H1 (cell line): ENCODE data around the gene FPGS. TPM values are rescaled to one million over a fixed set of nuclear protein-coding genes. Genes with fewer than 3 reads are reported as not detected.
A peak's percentile ranks its signal among the peaks of the same experiment; 100 is the strongest.

Source experiments
- CTCF ChIA-PET: fragments of 300-600 bp; sonication (Branson Sonifier 250); formaldehyde crosslinking; loops from one replicate; lab custom pipeline; 2021; ENCODE audit not compliant: partially characterized antibody; lab: Charles Lee
- POLR2A ChIA-PET: fragments of 300-600 bp; sonication (Branson Sonifier 250); formaldehyde crosslinking; loops from one replicate; lab custom pipeline; 2021; ENCODE audit warnings: inconsistent platforms; ENCODE audit not compliant: partially characterized antibody; lab: Charles Lee
- DNase-seq, 2 experiments: peaks; one replicate each; pipeline versions ENCODE4 v3.0.0 to v3.0.0-alpha.2; 2010 to 2022; ENCODE audit warnings: low spot score in 2 of 2, low read depth in 1 of 2, mixed read lengths in 1 of 2
- FAIRE-seq: peaks from 2 replicates; lab custom pipeline; 2011; peaks lifted over from hg19 to GRCh38; lab: Jason Lieb, UNC
- H2AFZ ChIP-seq: 2 replicates; pipeline ENCODE4 v1.8.1; 2012; ENCODE audit warnings: low read length, inconsistent platforms
- H2AK5ac ChIP-seq: 2 replicates; pipeline ENCODE4 v1.6.1; 2013; ENCODE audit warnings: low read depth, low read length
- H2BK120ac ChIP-seq: replicated peaks from 2 replicates; pipeline ENCODE3; 2013; ENCODE audit warnings: low read depth, low read length, inconsistent platforms
- H2BK12ac ChIP-seq: 2 replicates; pipeline ENCODE4 v1.6.1; 2013; ENCODE audit warnings: low read depth, low read length
- H2BK15ac ChIP-seq: 2 replicates; pipeline ENCODE4 v1.6.1; 2013; ENCODE audit warnings: low read length
- H2BK20ac ChIP-seq: 2 replicates; pipeline ENCODE4 v1.6.1; 2013; ENCODE audit warnings: low read length
- H2BK5ac ChIP-seq: 2 replicates; pipeline ENCODE4 v1.6.1; 2013; ENCODE audit warnings: low read depth, low read length
- H3K14ac ChIP-seq: 2 replicates; pipeline ENCODE4 v1.6.1; 2013; ENCODE audit warnings: inconsistent platforms; ENCODE audit not compliant: insufficient read length
- H3K18ac ChIP-seq: 2 replicates; pipeline ENCODE4 v1.6.1; 2013; ENCODE audit warnings: low read length; ENCODE audit errors: extremely low read depth
- H3K23ac ChIP-seq: 2 replicates; pipeline ENCODE4 v1.6.1; 2013; ENCODE audit warnings: inconsistent platforms; ENCODE audit not compliant: insufficient read length
- H3K23me2 ChIP-seq: 2 replicates; pipeline ENCODE4 v1.6.1; 2013; ENCODE audit warnings: low read depth, low read length
- H3K27ac ChIP-seq: 2 replicates; pipeline ENCODE4 v1.6.1; 2011; ENCODE audit warnings: low read depth, low read length, inconsistent platforms
- H3K27me3 ChIP-seq, 4 experiments: replicated peaks in 1 of 4; 1 replicate in 1 of 4; 2 replicates in 3 of 4; pipeline versions ENCODE4 v1.6.1 to v1.8.1; 2011 to 2013; ENCODE audit warnings: low read length in 3 of 4, mild to moderate bottlenecking in 3 of 4, inconsistent platforms in 2 of 4, mixed read lengths in 2 of 4, moderate library complexity in 1 of 4; ENCODE audit not compliant: control insufficient read depth in 3 of 4, insufficient read depth in 3 of 4; ENCODE audit errors: extremely low read depth in 1 of 4
- H3K36me3 ChIP-seq, 4 experiments: 2 replicates each; pipeline versions ENCODE4 v1.6.1 to v1.8.1; 2011 to 2013; ENCODE audit warnings: mild to moderate bottlenecking in 4 of 4, low read length in 3 of 4, moderate library complexity in 2 of 4, control low read depth in 1 of 4, inconsistent platforms in 1 of 4; ENCODE audit not compliant: insufficient read depth in 4 of 4, control insufficient read depth in 2 of 4
- H3K4ac ChIP-seq: replicated peaks from 2 replicates; pipeline ENCODE3; 2013; ENCODE audit warnings: low read length, low read depth, mixed read lengths, inconsistent platforms; ENCODE audit not compliant: insufficient read length
- H3K4me1 ChIP-seq, 4 experiments: replicated peaks in 1 of 4; 1 replicate in 1 of 4; 2 replicates in 3 of 4; pipeline versions ENCODE4 v1.6.1 to v1.8.1; 2011 to 2013; ENCODE audit warnings: low read length in 3 of 4, inconsistent platforms in 2 of 4, mixed read lengths in 1 of 4; ENCODE audit not compliant: insufficient read depth in 4 of 4, control insufficient read depth in 3 of 4
- H3K4me2 ChIP-seq, 2 experiments: 2 replicates each; pipeline versions ENCODE4 v1.6.1 to v1.8.1; 2011 to 2013; ENCODE audit warnings: low read depth in 2 of 2, low read length in 2 of 2, control low read depth in 1 of 2, inconsistent platforms in 1 of 2, mild to moderate bottlenecking in 1 of 2; ENCODE audit not compliant: insufficient read depth in 1 of 2
- H3K4me3 ChIP-seq, 4 experiments: fragments of 200-600, 300-600 bp in 1 of 4; sonication (generic), shearing (Covaris generic), sonication (Bioruptor Twin) in 1 of 4; 2 replicates each; pipeline versions ENCODE4 v1.5.1 to v1.8.1; 2011 to 2016; ENCODE audit warnings: low read length in 4 of 4, low read depth in 3 of 4, control low read depth in 2 of 4, inconsistent platforms in 2 of 4, mild to moderate bottlenecking in 2 of 4, mixed read lengths in 1 of 4, moderate library complexity in 1 of 4; ENCODE audit not compliant: insufficient read depth in 2 of 4; ENCODE audit errors: extremely low read depth in 1 of 4
- H3K56ac ChIP-seq: replicated peaks from 2 replicates; pipeline ENCODE3; 2013; ENCODE audit warnings: low read depth, mild to moderate bottlenecking, mixed read lengths, low read length, inconsistent platforms; ENCODE audit not compliant: insufficient read length
- H3K79me1 ChIP-seq: 2 replicates; pipeline ENCODE4 v1.6.1; 2013; ENCODE audit warnings: low read depth, low read length, control low read depth
- H3K79me2 ChIP-seq, 2 experiments: 2 replicates each; pipeline versions ENCODE4 v1.6.1 to v1.8.1; 2012 to 2013; ENCODE audit warnings: low read length in 2 of 2, mild to moderate bottlenecking in 2 of 2, inconsistent platforms in 1 of 2; ENCODE audit not compliant: insufficient read depth in 2 of 2, control insufficient read depth in 1 of 2
- H3K9ac ChIP-seq, 4 experiments: replicated peaks in 1 of 4; 1 replicate in 1 of 4; 2 replicates in 3 of 4; pipeline versions ENCODE4 v1.6.1 to v1.8.1; 2011 to 2013; ENCODE audit warnings: low read depth in 3 of 4, low read length in 3 of 4, control low read depth in 2 of 4, mild to moderate bottlenecking in 2 of 4, moderate library complexity in 2 of 4, inconsistent platforms in 1 of 4; ENCODE audit errors: extremely low read depth in 1 of 4
- H3K9me3 ChIP-seq, 2 experiments: 2 replicates each; pipeline versions ENCODE4 v1.6.1 to v1.8.1; 2012 to 2013; ENCODE audit warnings: mild to moderate bottlenecking in 2 of 2, moderate library complexity in 2 of 2, control low read depth in 1 of 2, inconsistent platforms in 1 of 2, low read depth in 1 of 2, low read length in 1 of 2, mixed read lengths in 1 of 2; ENCODE audit not compliant: insufficient read depth in 2 of 2
- H4K20me1 ChIP-seq, 2 experiments: replicated peaks in 1 of 2; 2 replicates each; pipeline versions ENCODE3 to v1.8.1; 2011 to 2013; ENCODE audit warnings: inconsistent platforms in 2 of 2, low read length in 2 of 2, mild to moderate bottlenecking in 1 of 2; ENCODE audit not compliant: insufficient read depth in 2 of 2, control insufficient read depth in 1 of 2
- H4K5ac ChIP-seq: 2 replicates; pipeline ENCODE4 v1.6.1; 2013; ENCODE audit warnings: low read length, low read depth, mixed read lengths, inconsistent platforms; ENCODE audit not compliant: insufficient read length
- H4K8ac ChIP-seq: 2 replicates; pipeline ENCODE4 v1.8.0; 2013; ENCODE audit warnings: mild to moderate bottlenecking, moderate library complexity, low read length, inconsistent platforms; ENCODE audit not compliant: insufficient read depth; ENCODE audit errors: extremely low read depth
- H4K91ac ChIP-seq: replicated peaks from 2 replicates; pipeline ENCODE3; 2013; ENCODE audit warnings: low read length, mixed read lengths, inconsistent platforms; ENCODE audit not compliant: insufficient read length
- BRCA1 ChIP-seq: IDR thresholded peaks from 2 replicates; pipeline ENCODE4 v1.6.1; 2012; ENCODE audit warnings: low read depth, low read length, improper control_type of control experiment
- POLR2AphosphoS5 ChIP-seq: IDR thresholded peaks from 2 replicates; pipeline ENCODE4 v1.6.1; 2011; ENCODE audit warnings: low read depth, low read length
- WGBS, 2 experiments: shearing (Covaris generic) in 1 of 2; methylation state at CpG; one replicate each; pipeline versions ENCODE4 v1.1.6 to v1.1.7; 2013 to 2015; ENCODE audit warnings: low lambda C conversion rate in 2 of 2, mixed read lengths in 2 of 2, inconsistent platforms in 1 of 2, low coverage in 1 of 2, missing lambda C conversion rate in 1 of 2; ENCODE audit not compliant: insufficient replicate concordance in 2 of 2, insufficient coverage in 1 of 2, insufficient read length in 1 of 2; ENCODE audit errors: extremely low coverage in 1 of 2, missing lambda C conversion rate in 1 of 2; 5-methylcytosine and 5-hydroxymethylcytosine counted together
- polyA plus RNA-seq, 7 experiments: library from polyadenylated mRNA; depleted of rRNA in 3 of 7; stranded (reverse) in 5 of 7; unstranded in 2 of 7; fragments of >200 nt in 5 of 7; fragments of 200-250 nt in 2 of 7; gene quantifications; 1 replicate in 5 of 7; 2 replicates in 1 of 7; 4 replicates in 1 of 7; pipeline versions ENCODE4 v1.2.1 to v1.2.3, GENCODE V29; 2011 to 2013; ENCODE audit warnings: missing spikeins in 2 of 7, mixed read lengths in 2 of 7
- total RNA-seq: library from RNA; stranded (reverse); fragmentation: NEBNext Ultra II Directional; extraction: Animal tissue kit (Norgen Biotek cat#: 25700); gene quantifications from 2 replicates; pipeline ENCODE4 v1.2.1, GENCODE V29; 2021

Gene FPGS
- total and polyA plus RNA-seq, 2 of the 8 experiments (the other 6 are each of a cell fraction or from before 2014, with no cell fraction given), result 62.4 to 83.0 TPM

- H3K9me3 ChIP-seq, result no peaks in the 10 kb centered on the region
- no peak overlapping the region for H2AK5ac ChIP-seq
- H3K4me2 ChIP-seq, result no peak overlapping the region
- no peaks in the 10 kb centered on the region for H3K23me2 ChIP-seq
- ChIA-PET POLR2A (interaction anchor here (0.7 to 10.2 kb wide), 10 partner anchors 10 to 282 kb away, joined by 3 to 140 read pairs (median 4); partner anchors contain the start of genes ENG, FPGS and PIP5KL1), CTCF (interaction anchor here (0.7 to 16.2 kb wide), 10 partner anchors 11 to 881 kb away, joined by 3 to 227 read pairs (median 3); no protein-coding TSS in a partner anchor)
- peaks cover 10% of the 10 kb centered on the region for H3K79me1 ChIP-seq
- 94% methylated on average over 9 of the region's 9 CpGs; no CpG with 5 or more reads in 1 of the 2 experiments for WGBS, 2 experiments
- no peak overlapping the region for H3K27ac ChIP-seq
- no peak overlapping the region for H2AFZ ChIP-seq
- no peak overlapping the region for H3K23ac ChIP-seq
- H4K91ac ChIP-seq, result no peak overlapping the region
- H2BK120ac ChIP-seq, result no peak overlapping the region
- peaks cover 0 to 2% (median 0%) of the 10 kb centered on the region in 4 experiments; a peak in 2 of 7 replicates for H3K4me1 ChIP-seq
- no peak overlapping the region for H2BK12ac ChIP-seq
- H3K4me3 ChIP-seq, result no peak overlapping the region
- DNase-seq, result no peak
- H3K18ac ChIP-seq, result no peak overlapping the region
- H3K9ac ChIP-seq, result no peak overlapping the region
- peaks cover 3 to 37% of the 10 kb centered on the region in 2 experiments; a peak in 2 of 4 replicates for H3K79me2 ChIP-seq
- TF ChIP-seq POLR2AphosphoS5 (0 out of 2 replicates have a peak, but pooled peaks have one; percentile 18), BRCA1 (no peak)
- FAIRE-seq, result no peak
- no peak overlapping the region for H3K4ac ChIP-seq
- H4K8ac ChIP-seq, result no peak overlapping the region; the same call in 1 of the 2 replicates
- H2BK20ac ChIP-seq, result no peak overlapping the region
- H3K14ac ChIP-seq, result no peak overlapping the region
- H2BK15ac ChIP-seq, result no peak overlapping the region
- H4K5ac ChIP-seq, result no peak overlapping the region
- H4K20me1 ChIP-seq, result peaks cover 25 to 30% of the 10 kb centered on the region in 2 experiments
- no peak overlapping the region for H3K56ac ChIP-seq
- peaks cover 29 to 53% (median 45%) of the 10 kb centered on the region in 4 experiments for H3K36me3 ChIP-seq
- H3K27me3 ChIP-seq, result no peaks in the 10 kb centered on the region
- H2BK5ac ChIP-seq, result no peak overlapping the region
Measured at GRCh38 chr9:127790094-127790855, 12.4 kb upstream of the FPGS start.
